Measurements from ENCODE around the gene CHCHD3. TPM values are rescaled to one million over a fixed set of nuclear protein-coding genes. Genes with fewer than 3 reads are reported as not detected.

CHCHD3 gene
- total RNA-seq, 2 experiments from 2014 or later = 83.5 to 83.8 TPM

GRCh38 chr7:132825932-132826835 is 255.7 kb downstream of the CHCHD3 start:
- Histone ChIP-seq H3K4me2 (ENCODE audit: low read length) (no peak overlapping the region), H3K4me1 (ENCODE audit: insufficient read depth, low read length, poor library complexity, severe bottlenecking) (no peaks in the 10 kb centered on the region), H2AFZ (ENCODE audit: low read length) (no peak overlapping the region), H3K79me2 (ENCODE audit: insufficient read depth, low read depth, low read length) (no peaks in the 10 kb centered on the region), H3K9me2 (ENCODE audit: insufficient read depth, low read length) (no peaks in the 10 kb centered on the region), H3K4me3 (ENCODE audit: low read depth, low read length, poor library complexity, severe bottlenecking) (no peak overlapping the region), H3K9me3 (ENCODE audit: low read length) (no peaks in the 10 kb centered on the region), H3K36me3 (ENCODE audit: insufficient read depth, low read length) (peaks cover 14% of the 10 kb centered on the region; the same call in 1 of the 2 replicates), H4K20me1 (ENCODE audit: insufficient read depth, low read length) (no peaks in the 10 kb centered on the region), H3K27ac (ENCODE audit: low read depth, low read length, poor library complexity, severe bottlenecking) (no peak overlapping the region)
- TF ChIP-seq EZH2phosphoT487 (IDR thresholded peaks at IDR 0.05; ENCODE audit: borderline replicate concordance, low read depth, low read length) (no peak), CTCF (conservative IDR thresholded peaks at IDR 0.05; ENCODE audit: low read length) (no peak)
- intact Hi-C loops (cut with micrococcal nuclease; ENCODE audit: unreplicated experiment) = no loop called here
- ChIA-PET POLR2A (no interaction called here), CTCF (ENCODE audit: unreplicated experiment) (no interaction called here)
- DNase-seq (ENCODE audit: low spot score) = no peak
- BruUV-seq (replicated peaks) = no TSS peak

DNA sequence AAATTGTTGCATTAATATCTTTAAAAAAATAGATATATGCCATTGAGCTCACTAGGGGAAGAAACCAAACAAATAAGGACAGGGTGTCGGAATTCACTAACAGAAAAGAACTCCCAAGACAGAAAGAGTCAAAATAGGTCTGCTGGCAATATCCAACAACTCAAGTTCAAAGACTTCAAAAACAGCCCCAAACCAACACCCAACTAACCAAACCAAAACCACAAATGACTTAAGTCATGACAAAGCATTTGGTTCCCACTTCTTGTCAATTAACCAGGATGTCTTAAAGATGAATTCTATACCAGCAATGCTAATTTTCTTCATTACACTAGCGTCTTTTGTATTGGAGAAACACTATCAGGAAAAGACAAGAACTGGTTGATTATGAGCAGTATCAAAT is 256.7 kb downstream of the CHCHD3 start:
- H3K9me3 ChIP-seq (ENCODE audit: low read length) = no peaks in the 10 kb centered on the region
- TF ChIP-seq EZH2phosphoT487 (IDR thresholded peaks at IDR 0.05; ENCODE audit: borderline replicate concordance, low read depth, low read length) = no peak
- no peak for TF ChIP-seq CTCF (conservative IDR thresholded peaks at IDR 0.05; ENCODE audit: low read length)
- H3K4me2 ChIP-seq (ENCODE audit: low read length) = no peak overlapping the region
- ChIA-PET POLR2A (interaction anchor here (1.4 kb wide), 1 partner anchor 30 kb away, joined by 3 read pairs; no protein-coding TSS in a partner anchor), CTCF (ENCODE audit: unreplicated experiment) (no interaction called here)
- no TSS peak for BruUV-seq (replicated peaks)
- H3K36me3 ChIP-seq (ENCODE audit: insufficient read depth, low read length) = peaks cover 14% of the 10 kb centered on the region; the same call in 1 of the 2 replicates
- no peaks in the 10 kb centered on the region for H3K9me2 ChIP-seq (ENCODE audit: insufficient read depth, low read length)
- no peaks in the 10 kb centered on the region for H3K4me1 ChIP-seq (ENCODE audit: insufficient read depth, low read length, poor library complexity, severe bottlenecking)
- no peak overlapping the region for H3K4me3 ChIP-seq (ENCODE audit: low read depth, low read length, poor library complexity, severe bottlenecking)
- no peak overlapping the region for H3K27ac ChIP-seq (ENCODE audit: low read depth, low read length, poor library complexity, severe bottlenecking)
- intact Hi-C loops (cut with micrococcal nuclease; ENCODE audit: unreplicated experiment) = no loop called here
- no peaks in the 10 kb centered on the region for H3K79me2 ChIP-seq (ENCODE audit: insufficient read depth, low read depth, low read length)
- no peaks in the 10 kb centered on the region for H4K20me1 ChIP-seq (ENCODE audit: insufficient read depth, low read length)
- DNase-seq (ENCODE audit: low spot score) = no peak
- no peak overlapping the region for H2AFZ ChIP-seq (ENCODE audit: low read length)

DNA sequence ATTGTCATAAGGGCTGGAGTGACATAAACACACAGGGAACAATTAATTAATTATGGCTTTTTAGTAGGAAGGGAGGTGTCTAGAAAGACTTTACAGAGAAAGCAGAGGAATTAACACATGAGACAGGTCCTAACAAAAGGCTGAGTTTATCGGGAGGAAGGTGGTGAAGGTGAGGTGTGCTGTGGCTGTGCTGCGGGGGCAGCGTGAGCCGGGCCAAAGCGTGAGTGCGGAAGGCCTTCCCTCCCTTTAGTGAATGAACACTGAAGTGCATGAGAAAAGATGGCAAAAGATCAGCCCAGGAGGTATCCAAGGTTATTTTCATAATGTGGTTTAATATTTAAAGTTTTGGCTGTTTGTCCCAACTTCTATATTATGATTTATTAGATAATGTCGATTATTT is 262.2 kb downstream of the CHCHD3 start:
- intact Hi-C loops (cut with micrococcal nuclease; ENCODE audit: unreplicated experiment) = no loop called here
- H2AFZ ChIP-seq (ENCODE audit: low read length) = no peak overlapping the region
- H3K4me1 ChIP-seq (ENCODE audit: insufficient read depth, low read length, poor library complexity, severe bottlenecking) = no peaks in the 10 kb centered on the region
- H3K9me3 ChIP-seq (ENCODE audit: low read length) = no peaks in the 10 kb centered on the region
- H3K36me3 ChIP-seq (ENCODE audit: insufficient read depth, low read length) = no peaks in the 10 kb centered on the region
- no TSS peak for BruUV-seq (replicated peaks)
- no peak for DNase-seq (ENCODE audit: low spot score)
- no peak overlapping the region for H3K4me2 ChIP-seq (ENCODE audit: low read length)
- no peaks in the 10 kb centered on the region for H3K79me2 ChIP-seq (ENCODE audit: insufficient read depth, low read depth, low read length)
- CTCF ChIA-PET (ENCODE audit: unreplicated experiment) = no interaction called here
- H3K9me2 ChIP-seq (ENCODE audit: insufficient read depth, low read length) = no peaks in the 10 kb centered on the region
- H3K27ac ChIP-seq (ENCODE audit: low read depth, low read length, poor library complexity, severe bottlenecking) = no peak overlapping the region
- H3K4me3 ChIP-seq (ENCODE audit: low read depth, low read length, poor library complexity, severe bottlenecking) = no peak overlapping the region
- POLR2A ChIA-PET = no interaction called here
- H4K20me1 ChIP-seq (ENCODE audit: insufficient read depth, low read length) = no peaks in the 10 kb centered on the region
- TF ChIP-seq EZH2phosphoT487 (IDR thresholded peaks at IDR 0.05; ENCODE audit: borderline replicate concordance, low read depth, low read length) = no peak
- TF ChIP-seq CTCF (conservative IDR thresholded peaks at IDR 0.05; ENCODE audit: low read length) = no peak
